A549 (cell line): ENCODE measurements around the gene SLC6A12. TPM values are rescaled to one million over a fixed set of nuclear protein-coding genes. Genes with fewer than 3 reads are reported as not detected.

Experiments
- ATAC-seq, 2 experiments: fragments of 200-7000 bp in 1 of 2; fragments of >200 bp in 1 of 2; cut with Nextera tagmentation in 1 of 2; cut with Tn5 transposase in 1 of 2; 3 replicates each; pipeline versions ENCODE4 v1.8.0 to v1.9.1; 2018 to 2020; ENCODE audit warnings: mild to moderate bottlenecking in 1 of 2, moderate library complexity in 1 of 2
- CTCF ChIA-PET: fragments of 300-600 bp; sonication (Branson Sonifier 250); formaldehyde crosslinking; extraction: SDS; loops from one replicate; lab custom pipeline; 2021; ENCODE audit warnings: antibody characterized with exemption, inconsistent platforms; lab: Yijun Ruan, JAX
- POLR2A ChIA-PET: fragments of 350-600 bp; formaldehyde crosslinking; extraction: SDS; loops from one replicate; lab custom pipeline; 2021; ENCODE audit warnings: antibody characterized with exemption, inconsistent platforms; lab: Yijun Ruan, JAX
- DNase-seq, 2 experiments: peaks; one replicate each; pipeline versions ENCODE4 v3.0.0 to v3.0.0-alpha.2; 2011 to 2016; ENCODE audit warnings: low read depth in 1 of 2, low spot score in 1 of 2
- FAIRE-seq: peaks from 2 replicates; lab custom pipeline; 2011; peaks lifted over from hg19 to GRCh38; lab: Jason Lieb, UNC
- H3K27ac ChIP-seq, 2 experiments: fragments of >200 bp; sonication (Bioruptor Twin); formaldehyde crosslinking; 3 replicates each; pipeline ENCODE4 v1.5.1; 2016 to 2017
- H3K4me1 ChIP-seq: fragments of >200 bp; sonication (Bioruptor Twin); formaldehyde crosslinking; 3 replicates; pipeline ENCODE4 v1.6.1; 2016
- H3K4me2 ChIP-seq: fragments of >200 bp; sonication (Bioruptor Twin); formaldehyde crosslinking; 3 replicates; pipeline ENCODE4 v1.6.1; 2016
- H3K4me3 ChIP-seq: fragments of >200 bp; sonication (Bioruptor Twin); formaldehyde crosslinking; 3 replicates; pipeline ENCODE4 v1.5.1; 2016
- H3K9me3 ChIP-seq: fragments of >200 bp; sonication (Bioruptor Twin); formaldehyde crosslinking; 3 replicates; pipeline ENCODE4 v1.6.1; 2016
- CHD2 ChIP-seq: fragments of 150-350 bp; IDR thresholded peaks from 2 replicates; pipeline ENCODE4 v1.6.1; 2014; ENCODE audit warnings: low read length; ENCODE audit not compliant: partially characterized antibody
- CHD4 ChIP-seq: fragments of 200-600 bp; sonication (generic); IDR thresholded peaks from 2 replicates; pipeline ENCODE4 v1.6.1; 2016; ENCODE audit warnings: antibody characterized with exemption, mild to moderate bottlenecking, borderline replicate concordance
- EHF ChIP-seq: fragments of 250-450 bp; sonication (Bioruptor Pico); IDR thresholded peaks from 2 replicates; pipeline ENCODE4 v1.5.0; 2020; ENCODE audit warnings: mild to moderate bottlenecking
- EHMT2 ChIP-seq: fragments of 200-600 bp; sonication (generic); IDR thresholded peaks from 2 replicates; pipeline ENCODE4 v1.6.1; 2016; ENCODE audit warnings: antibody characterized with exemption, low read depth, mild to moderate bottlenecking, moderate library complexity
- ESRRA ChIP-seq: fragments of 150-350 bp; IDR thresholded peaks from 2 replicates; pipeline ENCODE4 v1.6.1; 2014; ENCODE audit warnings: mild to moderate bottlenecking, low read length, borderline replicate concordance
- FOSB ChIP-seq: fragments of 250-450 bp; sonication (Bioruptor Pico); IDR thresholded peaks from 2 replicates; pipeline ENCODE4 v1.5.0; 2020; ENCODE audit warnings: mild to moderate bottlenecking, moderate library complexity
- HDAC2 ChIP-seq: fragments of 200-600 bp; sonication (generic); IDR thresholded peaks from 2 replicates; pipeline ENCODE4 v1.6.1; 2016
- HOXB13 ChIP-seq: fragments of 250-450 bp; sonication (Bioruptor Pico); IDR thresholded peaks from 2 replicates; pipeline ENCODE4 v1.5.0; 2020; ENCODE audit warnings: low read depth, mild to moderate bottlenecking, moderate library complexity
- HOXB5 ChIP-seq: fragments of 250-450 bp; sonication (Bioruptor Pico); IDR thresholded peaks from 2 replicates; pipeline ENCODE4 v1.5.0; 2020; ENCODE audit warnings: mild to moderate bottlenecking, moderate library complexity
- KDM1A ChIP-seq: fragments of 200-600 bp; sonication (generic); IDR thresholded peaks from 2 replicates; pipeline ENCODE4 v1.6.1; 2016; ENCODE audit warnings: low read depth, mild to moderate bottlenecking
- KDM5A ChIP-seq: fragments of 200-600 bp; sonication (generic); IDR thresholded peaks from 2 replicates; pipeline ENCODE4 v1.6.1; 2016; ENCODE audit warnings: antibody characterized with exemption, mild to moderate bottlenecking
- MAZ ChIP-seq: fragments of 150-350 bp; IDR thresholded peaks from 2 replicates; pipeline ENCODE4 v1.6.1; 2014; ENCODE audit warnings: antibody characterized with exemption, low read depth, low read length, borderline replicate concordance
- MYC ChIP-seq: IDR thresholded peaks from 2 replicates; pipeline ENCODE4 v1.6.1; 2012; ENCODE audit warnings: mild to moderate bottlenecking, inconsistent platforms, low read length, improper control_type of control experiment, borderline replicate concordance
- NFE2L2 ChIP-seq: fragments of 150-350 bp; conservative IDR thresholded peaks from 2 replicates; pipeline ENCODE4 v1.6.1; 2014; ENCODE audit warnings: low read length
- PHF8 ChIP-seq: fragments of 200-600 bp; sonication (generic); IDR thresholded peaks from 2 replicates; pipeline ENCODE4 v1.6.1; 2016; ENCODE audit warnings: low read depth, mild to moderate bottlenecking, antibody characterized with exemption, moderate library complexity, borderline replicate concordance
- POLR2AphosphoS2 ChIP-seq: conservative IDR thresholded peaks from 2 replicates; pipeline ENCODE4 v1.6.1; 2012; ENCODE audit warnings: low read length, improper control_type of control experiment, inconsistent platforms
- RFX5 ChIP-seq: fragments of 450-650 bp; IDR thresholded peaks from 2 replicates; pipeline ENCODE4 v1.7.1; 2014; ENCODE audit warnings: antibody characterized with exemption, mild to moderate bottlenecking, moderate library complexity
- SREBF2 ChIP-seq: fragments of 450-650 bp; IDR thresholded peaks from 2 replicates; pipeline ENCODE4 v1.6.1; 2014; ENCODE audit warnings: mild to moderate bottlenecking, moderate library complexity
- TFCP2L1 ChIP-seq: fragments of 250-450 bp; sonication (Bioruptor Pico); IDR thresholded peaks from 2 replicates; pipeline ENCODE4 v1.5.0; 2021; ENCODE audit warnings: mild to moderate bottlenecking
- ZC3H11A ChIP-seq: fragments of 450-650 bp; IDR thresholded peaks from 2 replicates; pipeline ENCODE4 v1.6.1; 2014; ENCODE audit warnings: antibody characterized with exemption, mild to moderate bottlenecking
- ZSCAN20 ChIP-seq: fragments of 250-450 bp; sonication (Bioruptor Pico); IDR thresholded peaks from 2 replicates; pipeline ENCODE4 v1.8.0; 2022; ENCODE audit warnings: mild to moderate bottlenecking, moderate library complexity
- WGBS: methylation state at CpG from one replicate; pipeline ENCODE4 v1.1.6; 2017; ENCODE audit errors: missing lambda C conversion rate; 5-methylcytosine and 5-hydroxymethylcytosine counted together
- polyA plus RNA-seq, 4 experiments: library from polyadenylated mRNA; depleted of rRNA in 3 of 4; stranded (reverse); fragments of >200 nt; fragmentation: RNase III in 1 of 4; extraction: RNeasy Plus Mini Kit Qiagen cat#74134 plus additional on column Dnase treatment in 1 of 4; gene quantifications; 2 replicates in 3 of 4; 3 replicates in 1 of 4; pipeline ENCODE4 v1.2.3, GENCODE V29; 2011 to 2017
- TF ChIP-seq, protein P1 (sequence below): IDR thresholded peaks from 2 replicates; pipeline ENCODE4 v1.6.1; 2012
- TF ChIP-seq, protein P2 (sequence below): IDR thresholded peaks from 2 replicates; pipeline ENCODE4 v1.6.1; 2012; ENCODE audit warnings: low read depth, borderline replicate concordance
- TF ChIP-seq, protein P3 (sequence below): fragments of >200 bp; sonication (Bioruptor Twin); formaldehyde crosslinking; IDR thresholded peaks from 3 replicates; pipeline ENCODE4 v1.5.1; 2016
- TF ChIP-seq, protein P4 (sequence below): IDR thresholded peaks from 2 replicates; pipeline ENCODE4 v1.6.1; 2012
- TF ChIP-seq, protein P5 (sequence below): fragments of >200 bp; sonication (Bioruptor Twin); formaldehyde crosslinking; IDR thresholded peaks from 2 replicates; pipeline ENCODE4 v1.6.1; 2016

The SLC6A12 gene
- polyA plus RNA-seq, 2 of the 4 experiments (the other 2 are of a cell fraction) = 0.78 to 4.4 TPM

DNA sequence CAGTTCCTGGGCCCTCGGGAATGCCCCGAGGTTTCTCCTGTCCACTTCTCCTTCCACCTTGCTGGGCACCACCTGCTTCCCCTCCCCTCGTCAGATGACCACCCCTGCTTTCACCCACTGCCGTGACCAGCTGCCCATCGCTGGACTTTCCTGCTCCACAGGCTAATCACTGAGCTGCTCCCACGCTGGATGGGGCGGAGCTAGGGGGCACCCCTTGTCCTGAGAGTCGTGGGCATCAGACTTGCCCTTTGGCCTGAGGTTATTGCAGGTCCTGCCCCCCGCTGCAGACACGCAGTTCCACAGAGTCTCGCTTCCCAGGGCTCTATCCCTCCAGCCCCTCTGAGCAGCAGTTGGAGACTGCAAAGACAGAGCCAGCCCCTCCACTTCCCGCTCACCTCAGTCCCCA lies 427 bp downstream of the SLC6A12 start:
- Histone ChIP-seq H3K4me2 (no peak overlapping the region), H3K4me3 (no peak overlapping the region), H3K27ac (peak overlapping the region in 1 of 2 experiments; percentile 58; a peak in 2 of 6 replicates), H3K9me3 (no peaks in the 10 kb centered on the region), H3K4me1 (peaks cover 18% of the 10 kb centered on the region)
- no peak for DNase-seq
- CTCF ChIA-PET = interaction anchor here (0.8 to 1.9 kb wide), 3 partner anchors 8 to 24 kb away, joined by 3 to 7 read pairs (median 5); no protein-coding TSS in a partner anchor
- no peak for FAIRE-seq
- no peak for TF ChIP-seq NFE2L2
- TF ChIP-seq, protein P1, sequence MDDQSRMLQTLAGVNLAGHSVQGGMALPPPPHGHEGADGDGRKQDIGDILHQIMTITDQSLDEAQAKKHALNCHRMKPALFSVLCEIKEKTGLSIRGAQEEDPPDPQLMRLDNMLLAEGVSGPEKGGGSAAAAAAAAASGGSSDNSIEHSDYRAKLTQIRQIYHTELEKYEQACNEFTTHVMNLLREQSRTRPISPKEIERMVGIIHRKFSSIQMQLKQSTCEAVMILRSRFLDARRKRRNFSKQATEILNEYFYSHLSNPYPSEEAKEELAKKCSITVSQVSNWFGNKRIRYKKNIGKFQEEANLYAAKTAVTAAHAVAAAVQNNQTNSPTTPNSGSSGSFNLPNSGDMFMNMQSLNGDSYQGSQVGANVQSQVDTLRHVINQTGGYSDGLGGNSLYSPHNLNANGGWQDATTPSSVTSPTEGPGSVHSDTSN = no peak
- no peak for TF ChIP-seq POLR2AphosphoS2
- TF ChIP-seq EHMT2 = no peak
- no peak for TF ChIP-seq ZC3H11A
- TF ChIP-seq KDM5A = no peak
- TF ChIP-seq ESRRA = no peak
- TF ChIP-seq, protein P2, sequence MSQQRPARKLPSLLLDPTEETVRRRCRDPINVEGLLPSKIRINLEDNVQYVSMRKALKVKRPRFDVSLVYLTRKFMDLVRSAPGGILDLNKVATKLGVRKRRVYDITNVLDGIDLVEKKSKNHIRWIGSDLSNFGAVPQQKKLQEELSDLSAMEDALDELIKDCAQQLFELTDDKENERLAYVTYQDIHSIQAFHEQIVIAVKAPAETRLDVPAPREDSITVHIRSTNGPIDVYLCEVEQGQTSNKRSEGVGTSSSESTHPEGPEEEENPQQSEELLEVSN = no peak
- TF ChIP-seq HOXB13 (CRISPR knock-in tag) = no peak
- TF ChIP-seq SREBF2 = no peak
- no peak for TF ChIP-seq ZSCAN20
- no peak for TF ChIP-seq FOSB (CRISPR knock-in tag)
- no peak for TF ChIP-seq HDAC2
- no peak for TF ChIP-seq CHD2
- TF ChIP-seq PHF8 = no peak
- POLR2A ChIA-PET = no interaction called here
- ATAC-seq = peak in 1 of 2 experiments; percentile 36; a peak in 3 of 6 replicates
- WGBS = 67% methylated on average over 12 of the region's 12 CpGs

DNA sequence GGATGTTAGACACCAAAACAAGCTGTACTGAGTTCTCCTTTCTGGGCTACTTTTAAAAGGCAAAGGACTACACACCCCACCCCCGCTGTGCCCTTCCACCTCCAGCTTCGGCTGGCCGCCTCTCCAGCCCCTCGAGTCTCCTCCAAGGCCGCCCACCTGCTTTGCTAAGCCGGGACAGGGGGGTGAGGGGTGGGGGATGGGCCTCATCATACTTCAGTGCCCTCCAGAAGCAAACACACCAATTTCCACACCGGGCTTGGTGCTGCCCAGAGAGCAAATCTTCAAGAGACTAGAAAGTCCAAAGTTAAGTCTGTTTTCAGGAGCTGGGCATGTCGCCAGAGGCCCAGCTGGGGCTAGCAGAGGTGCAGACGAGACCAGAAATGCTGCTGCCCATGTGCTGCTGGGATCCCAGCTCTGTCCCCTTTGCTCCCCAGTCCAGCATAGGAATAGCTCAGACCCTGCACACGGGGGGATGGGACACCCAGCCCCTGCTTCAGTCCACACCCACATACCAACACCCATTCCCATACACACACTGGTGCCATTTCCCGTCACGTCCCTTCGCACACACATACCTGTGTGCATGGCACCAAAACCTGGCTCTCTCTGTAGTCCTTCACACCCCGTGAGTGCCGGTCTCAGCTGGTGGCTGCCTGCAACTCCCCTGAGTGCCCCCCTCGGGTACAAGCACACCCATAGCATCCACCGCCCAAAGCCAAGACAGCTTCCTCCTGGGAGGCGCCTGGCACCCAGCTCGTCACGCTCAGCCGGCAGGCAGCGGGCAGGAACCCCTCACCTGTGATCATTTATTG lies 1.0 kb downstream of the SLC6A12 start:
- 56% methylated on average over 14 of the region's 22 CpGs for WGBS
- POLR2A ChIA-PET = no interaction called here
- peak in 1 of 2 experiments; percentile 27; a peak in 3 of 6 replicates for ATAC-seq
- DNase-seq = no peak
- Histone ChIP-seq H3K27ac (0 out of 6 replicates have a peak overlapping the region, but pooled peaks of 1 of the 2 experiments have one; percentile 8), H3K4me2 (peak overlapping the region; percentile 31; the same call in 2 of the 3 replicates), H3K9me3 (no peaks in the 10 kb centered on the region), H3K4me1 (peaks cover 18% of the 10 kb centered on the region), H3K4me3 (no peak overlapping the region)
- FAIRE-seq = no peak
- CTCF ChIA-PET = interaction anchor here (0.7 to 1.9 kb wide), 6 partner anchors 8 to 23 kb away, joined by 3 to 9 read pairs (median 6); no protein-coding TSS in a partner anchor
- TF ChIP-seq MAZ (no peak), POLR2AphosphoS2 (no peak), PHF8 (no peak), HOXB5 (CRISPR knock-in tag) (no peak), FOSB (CRISPR knock-in tag) (no peak), ESRRA (no peak), TFCP2L1 (CRISPR knock-in tag) (no peak), RFX5 (no peak), MYC (no peak), KDM1A (no peak), CHD4 (no peak), EHF (CRISPR knock-in tag) (no peak)
- TF ChIP-seq, protein P3, sequence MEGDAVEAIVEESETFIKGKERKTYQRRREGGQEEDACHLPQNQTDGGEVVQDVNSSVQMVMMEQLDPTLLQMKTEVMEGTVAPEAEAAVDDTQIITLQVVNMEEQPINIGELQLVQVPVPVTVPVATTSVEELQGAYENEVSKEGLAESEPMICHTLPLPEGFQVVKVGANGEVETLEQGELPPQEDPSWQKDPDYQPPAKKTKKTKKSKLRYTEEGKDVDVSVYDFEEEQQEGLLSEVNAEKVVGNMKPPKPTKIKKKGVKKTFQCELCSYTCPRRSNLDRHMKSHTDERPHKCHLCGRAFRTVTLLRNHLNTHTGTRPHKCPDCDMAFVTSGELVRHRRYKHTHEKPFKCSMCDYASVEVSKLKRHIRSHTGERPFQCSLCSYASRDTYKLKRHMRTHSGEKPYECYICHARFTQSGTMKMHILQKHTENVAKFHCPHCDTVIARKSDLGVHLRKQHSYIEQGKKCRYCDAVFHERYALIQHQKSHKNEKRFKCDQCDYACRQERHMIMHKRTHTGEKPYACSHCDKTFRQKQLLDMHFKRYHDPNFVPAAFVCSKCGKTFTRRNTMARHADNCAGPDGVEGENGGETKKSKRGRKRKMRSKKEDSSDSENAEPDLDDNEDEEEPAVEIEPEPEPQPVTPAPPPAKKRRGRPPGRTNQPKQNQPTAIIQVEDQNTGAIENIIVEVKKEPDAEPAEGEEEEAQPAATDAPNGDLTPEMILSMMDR = no peak
- TF ChIP-seq, protein P2 = no peak
- TF ChIP-seq, protein P4, sequence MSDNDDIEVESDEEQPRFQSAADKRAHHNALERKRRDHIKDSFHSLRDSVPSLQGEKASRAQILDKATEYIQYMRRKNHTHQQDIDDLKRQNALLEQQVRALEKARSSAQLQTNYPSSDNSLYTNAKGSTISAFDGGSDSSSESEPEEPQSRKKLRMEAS = no peak
- TF ChIP-seq, protein P5, sequence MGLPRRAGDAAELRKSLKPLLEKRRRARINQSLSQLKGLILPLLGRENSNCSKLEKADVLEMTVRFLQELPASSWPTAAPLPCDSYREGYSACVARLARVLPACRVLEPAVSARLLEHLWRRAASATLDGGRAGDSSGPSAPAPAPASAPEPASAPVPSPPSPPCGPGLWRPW = no peak
